ENCODE measurements around the gene MAGI1.
"Not testable (repeated sequence)": the region's sequence is repeated elsewhere in the genome, so short reads cannot be mapped to it uniquely, and the experiment has no call there.

Gene MAGI1

GRCh38 chr3:65619888-65620287 is 418.8 kb downstream of the MAGI1 start:
- DNase-seq (ENCODE audit: low read depth): no peak

GRCh38 chr3:65619451-65619881 is 419.3 kb downstream of the MAGI1 start:
- DNase-seq (ENCODE audit: low read depth): no peak

- no peak for DNase-seq (ENCODE audit: low read depth)
These were observed 420.1 kb downstream of the MAGI1 start for GRCh38 chr3:65618599-65618998.

- DNase-seq (ENCODE audit: low read depth): no peak
These were observed 420.9 kb downstream of the MAGI1 start for GRCh38 chr3:65617787-65618186.

GRCh38 chr3:65617209-65617608 is 421.5 kb downstream of the MAGI1 start:
- no peak for DNase-seq (ENCODE audit: low read depth)

- DNase-seq (ENCODE audit: low read depth): no peak
These were observed 422.2 kb downstream of the MAGI1 start for GRCh38 chr3:65616563-65616962.

- DNase-seq (ENCODE audit: low read depth): no peak
These were observed 423.4 kb downstream of the MAGI1 start for GRCh38 chr3:65615329-65615728.

GRCh38 chr3:65614585-65614984 is 424.1 kb downstream of the MAGI1 start:
- DNase-seq (ENCODE audit: low read depth): no peak

- not testable (repeated sequence) for DNase-seq (ENCODE audit: low read depth)
These were observed 430.7 kb downstream of the MAGI1 start for GRCh38 chr3:65607965-65608460.

GRCh38 chr3:65607101-65607500 is 431.6 kb downstream of the MAGI1 start:
- DNase-seq (ENCODE audit: low read depth): no peak

- DNase-seq (ENCODE audit: low read depth): no peak
These were observed 432.8 kb downstream of the MAGI1 start for GRCh38 chr3:65605876-65606432.

- no peak for DNase-seq (ENCODE audit: low read depth)
These were observed 433.7 kb downstream of the MAGI1 start for GRCh38 chr3:65604863-65605526.

- no peak for DNase-seq (ENCODE audit: low read depth)
These were observed 435.1 kb downstream of the MAGI1 start for GRCh38 chr3:65603631-65604030.

- DNase-seq (ENCODE audit: low read depth): no peak
These were observed 437.8 kb downstream of the MAGI1 start for GRCh38 chr3:65600888-65601287.

- DNase-seq (ENCODE audit: low read depth): no peak
These were observed 440.7 kb downstream of the MAGI1 start for GRCh38 chr3:65597952-65598413.

GRCh38 chr3:65597226-65597951 is 441.3 kb downstream of the MAGI1 start:
- no peak for DNase-seq (ENCODE audit: low read depth)

GRCh38 chr3:65596571-65597225 is 442.0 kb downstream of the MAGI1 start:
- DNase-seq (ENCODE audit: low read depth): no peak

- DNase-seq (ENCODE audit: low read depth): no peak
These were observed 442.8 kb downstream of the MAGI1 start for GRCh38 chr3:65596029-65596300.

GRCh38 chr3:65595222-65596028 is 443.3 kb downstream of the MAGI1 start:
- DNase-seq (ENCODE audit: low read depth): no peak

- no peak for DNase-seq (ENCODE audit: low read depth)
These were observed 444.7 kb downstream of the MAGI1 start for GRCh38 chr3:65593780-65594752.

- no peak for DNase-seq (ENCODE audit: low read depth)
These were observed 447.4 kb downstream of the MAGI1 start for GRCh38 chr3:65591313-65591712.

Data from activated T-helper 1 cell treated with Interleukin-2 at 50 U/mL for 16 hours (primary cell).